AG04450 (cell line): Measurements from ENCODE around the gene PIH1D1. TPM values are rescaled to one million over a fixed set of nuclear protein-coding genes. Genes with fewer than 3 reads are reported as not detected.

Experiments used
- CTCF ChIA-PET: fragments of 300-600, 350-600 bp; formaldehyde crosslinking; extraction: SDS; loops from one replicate; lab custom pipeline; 2022; ENCODE audit warnings: antibody characterized with exemption, inconsistent platforms; lab: Charles Lee
- POLR2A ChIA-PET: fragments of 350-600 bp; formaldehyde crosslinking; extraction: SDS; loops from one replicate; lab custom pipeline; 2021; ENCODE audit warnings: antibody characterized with exemption, inconsistent platforms; lab: Yijun Ruan, JAX
- DNase-seq: peaks from one replicate; pipeline ENCODE4 v3.0.0-alpha.2; 2011; ENCODE audit warnings: low read depth, low spot score
- H3K27ac ChIP-seq: one replicate; pipeline ENCODE4 v1.5.1; 2012; ENCODE audit warnings: low read depth, low read length, control low read depth
- H3K27me3 ChIP-seq: one replicate; pipeline ENCODE4 v1.6.0; 2012; ENCODE audit warnings: low read length; ENCODE audit not compliant: control insufficient read depth, insufficient read depth
- H3K4me3 ChIP-seq: 2 replicates; pipeline ENCODE4 v1.5.1; 2011; ENCODE audit warnings: mild to moderate bottlenecking, low read depth, low read length, control low read depth
- H3K9me3 ChIP-seq: 2 replicates; pipeline ENCODE4 v1.5.1; 2012; ENCODE audit warnings: low read length; ENCODE audit not compliant: control insufficient read depth, insufficient read depth
- CTCF ChIP-seq: IDR thresholded peaks from 2 replicates; pipeline ENCODE4 v1.5.1; 2011; ENCODE audit warnings: low read depth, low read length, control low read depth, inconsistent platforms
- polyA plus RNA-seq: library from polyadenylated mRNA; depleted of rRNA; stranded (reverse); fragments of >200 nt; gene quantifications from 2 replicates; pipeline ENCODE4 v1.2.3, GENCODE V29; 2011; rRNA removed
- small RNA-seq: library from RNA; depleted of rRNA; stranded (forward); fragments of <200 nt; gene quantifications from one replicate; pipeline ENCODE3, GENCODE V24; 2012; ENCODE audit warnings: low read depth; ENCODE audit not compliant: insufficient read length

The PIH1D1 gene
- polyA plus RNA-seq, 1 experiment, result 62.5 TPM

- CTCF ChIA-PET, result no interaction called here
- TF ChIP-seq CTCF, result no peak
- no peak for DNase-seq
- H3K27me3 ChIP-seq, result peaks cover 38% of the 10 kb centered on the region
- POLR2A ChIA-PET, result no interaction called here
- no peaks in the 10 kb centered on the region for H3K9me3 ChIP-seq
- H3K27ac ChIP-seq, result no peak overlapping the region
- H3K4me3 ChIP-seq, result no peak overlapping the region
Observed at GRCh38 chr19:49398001-49398615, 53.5 kb downstream of the PIH1D1 start.

- ChIA-PET POLR2A (no interaction called here), CTCF (no interaction called here)
- Histone ChIP-seq H3K27ac (no peak overlapping the region), H3K9me3 (no peaks in the 10 kb centered on the region), H3K27me3 (peaks cover 37% of the 10 kb centered on the region), H3K4me3 (no peak overlapping the region)
- no peak for DNase-seq
- TF ChIP-seq CTCF, result no peak
Observed at GRCh38 chr19:49396738-49397505, 54.7 kb downstream of the PIH1D1 start.

Small RNA genes lying within 50 kb of the gene (small RNA-seq; reads per million reads assigned to genes)
- gene MIR150 (0.81 reads per million), gene SNORD32A (not detected), gene SNORD33 (not detected), gene SNORD34 (not detected), gene SNORD35A (not detected), gene SNORD35B (not detected)

Other genes starting within 250 kb of the PIH1D1 start
- gene SLC6A16, start 126.6 kb downstream of the PIH1D1 start, polyA plus RNA-seq, result 1.5 and 1.6 TPM in 2 replicates
- gene CD37, start 116.4 kb downstream of the PIH1D1 start, polyA plus RNA-seq, result not detected in 2 replicates
- gene TEAD2, start 89.4 kb downstream of the PIH1D1 start, polyA plus RNA-seq, result 32.8 and 41.7 TPM in 2 replicates
- 0.14 TPM in 1 of 2 replicates, not detected in the other for gene DKKL1, start 87.9 kb downstream of the PIH1D1 start, polyA plus RNA-seq
- gene KASH5, start 63.6 kb downstream of the PIH1D1 start, polyA plus RNA-seq, result not detected in 2 replicates
- not detected in 2 replicates for gene PTH2, start 28.4 kb downstream of the PIH1D1 start, polyA plus RNA-seq
- not detected in 2 replicates for gene GFY, start 26.4 kb downstream of the PIH1D1 start, polyA plus RNA-seq
- gene SLC17A7, start 10.3 kb downstream of the PIH1D1 start, polyA plus RNA-seq, result 0.02 and 0.04 TPM in 2 replicates
- gene ALDH16A1, start 1.4 kb upstream of the PIH1D1 start, polyA plus RNA-seq, result 4.1 and 4.3 TPM in 2 replicates
- gene FLT3LG, start 22.4 kb upstream of the PIH1D1 start, polyA plus RNA-seq, result 3.7 and 5.9 TPM in 2 replicates
- 3,816 and 4,938 TPM in 2 replicates for gene RPL13A, start 35.8 kb upstream of the PIH1D1 start, polyA plus RNA-seq
- gene RPS11, start 44.6 kb upstream of the PIH1D1 start, polyA plus RNA-seq, result 1,562 and 2,122 TPM in 2 replicates
- gene FCGRT, start 60.8 kb upstream of the PIH1D1 start, polyA plus RNA-seq, result 46.1 and 68.1 TPM in 2 replicates
- gene RCN3, start 76.2 kb upstream of the PIH1D1 start, polyA plus RNA-seq, result 14.7 and 29.4 TPM in 2 replicates
- 43.9 and 77.5 TPM in 2 replicates for gene NOSIP, start 128.7 kb upstream of the PIH1D1 start, polyA plus RNA-seq
- 0.31 and 0.35 TPM in 2 replicates for gene PRRG2, start 129.5 kb upstream of the PIH1D1 start, polyA plus RNA-seq
- gene PRR12, start 139.4 kb upstream of the PIH1D1 start, polyA plus RNA-seq, result 0.36 and 0.66 TPM in 2 replicates
- 64.2 and 93.3 TPM in 2 replicates for gene RRAS, start 188.3 kb upstream of the PIH1D1 start, polyA plus RNA-seq
- gene SCAF1, start 190.4 kb upstream of the PIH1D1 start, polyA plus RNA-seq, result 2.5 and 3.5 TPM in 2 replicates
- 33.5 and 54.9 TPM in 2 replicates for gene IRF3, start 214.0 kb upstream of the PIH1D1 start, polyA plus RNA-seq
- 8.8 and 10.9 TPM in 2 replicates for gene BCL2L12, start 214.1 kb upstream of the PIH1D1 start, polyA plus RNA-seq
- 287 and 305 TPM in 2 replicates for gene PRMT1, start 225.5 kb upstream of the PIH1D1 start, polyA plus RNA-seq
- 0.19 and 0.33 TPM in 2 replicates for gene ADM5, start 237.8 kb upstream of the PIH1D1 start, polyA plus RNA-seq
- gene CPT1C, start 239.3 kb upstream of the PIH1D1 start, polyA plus RNA-seq, result 20.3 and 24.2 TPM in 2 replicates